Breast epithelium (tissue), 4 donors: ENCODE data around the gene LYPD4. TPM values are rescaled to one million over a fixed set of nuclear protein-coding genes. Genes with fewer than 3 reads are reported as not detected.

Experiments
- DNase-seq, 2 donors: peaks; one replicate each; pipeline ENCODE4 v3.0.0-alpha.2; 2019; ENCODE audit warnings: low spot score in 2 of 2
- H3K27ac ChIP-seq, 2 donors: fragments of 200-600 bp; sonication (generic) in 1 of 2; one replicate each; pipeline ENCODE4 v1.5.1; 2016 to 2019; ENCODE audit warnings: mild to moderate bottlenecking in 1 of 2
- H3K27me3 ChIP-seq, 2 donors: fragments of 200-600 bp; sonication (generic) in 1 of 2; one replicate each; pipeline versions ENCODE4 v1.5.1 to v1.6.0; 2017 to 2019; ENCODE audit warnings: control low read depth in 1 of 2, mild to moderate bottlenecking in 1 of 2
- H3K36me3 ChIP-seq: fragments of 200-600 bp; one replicate; pipeline ENCODE4 v1.5.1; 2019
- H3K4me1 ChIP-seq, 2 donors: fragments of 200-600 bp; sonication (generic); one replicate each; pipeline ENCODE4 v1.5.1; 2016 to 2019; ENCODE audit warnings: control low read depth in 1 of 2
- H3K4me3 ChIP-seq, 3 donors: fragments of 200-600 bp; sonication (generic); 1 replicate in 2 of 3; 2 replicates in 1 of 3; pipeline ENCODE4 v1.5.1; 2016 to 2019; ENCODE audit warnings: mild to moderate bottlenecking in 3 of 3, moderate library complexity in 2 of 3
- H3K9me3 ChIP-seq, 2 donors: fragments of 200-600 bp; sonication (generic) in 1 of 2; one replicate each; pipeline ENCODE4 v1.5.1; 2016 to 2019; ENCODE audit warnings: control low read depth in 1 of 2
- CTCF ChIP-seq, 3 donors: fragments of 450-650 bp; IDR thresholded peaks; one replicate each; pipeline ENCODE4 v1.5.1; 2016 to 2017; ENCODE audit warnings: antibody characterized with exemption in 3 of 3, mild to moderate bottlenecking in 3 of 3, moderate library complexity in 3 of 3
- POLR2A ChIP-seq: fragments of 450-650 bp; IDR thresholded peaks from one replicate; pipeline ENCODE4 v1.6.1; 2016; ENCODE audit warnings: antibody characterized with exemption, mild to moderate bottlenecking, moderate library complexity
- POLR2AphosphoS5 ChIP-seq, 3 donors: sonication (generic); formaldehyde crosslinking; IDR thresholded peaks; one replicate each; pipeline ENCODE4 v1.6.1; 2017; ENCODE audit warnings: antibody characterized with exemption in 3 of 3
- intact Hi-C: fragments of 100-400 bp; cut with DNase I; formaldehyde crosslinking; loops from one replicate; pipeline ENCODE4 v1.15.1; 2023; ENCODE audit warnings: low total_unique reads
- total RNA-seq, 3 donors: library from RNA; depleted of rRNA; stranded (reverse); fragments of >200 nt; gene quantifications; one replicate each; pipeline ENCODE4 v1.1.0, GENCODE V29; 2016

LYPD4 gene
- total RNA-seq, 3 donors from 2014 or later: not detected

GRCh38 chr19:41859618-41860418 lies 15.3 kb upstream of the LYPD4 start, which contains the start of gene RPS19:
Gene RPS19, plus strand, starts transcription at chr19:41860255. Its CDS starts 520 bp downstream, at chr19:41860775.
- H3K27ac ChIP-seq: peak within 1 kb of the TSS; percentile 96 to 99
- peaks cover 12 to 23% of the 10 kb centered on the region in 2 donors for H3K4me1 ChIP-seq
- H3K36me3 ChIP-seq: no peaks in the 10 kb centered on the region
- no peaks in the 10 kb centered on the region for H3K9me3 ChIP-seq
- TF ChIP-seq POLR2A (peak; percentile 54), POLR2AphosphoS5 (IDR thresholded peaks at IDR 0.05) (peak; percentile 92 to 99 (median 94)), CTCF (IDR thresholded peaks at IDR 0.05) (peak; percentile 90 to 96 (median 96))
- no peaks in the 10 kb centered on the region for H3K27me3 ChIP-seq
- DNase-seq: peak; percentile 98
- intact Hi-C loops: no loop called here
- H3K4me3 ChIP-seq: peak within 1 kb of the TSS; percentile 86 to 98 (median 92)

GRCh38 chr19:41859213-41859617 lies 14.7 kb upstream of the LYPD4 start:
- DNase-seq: no peak
- peak overlapping the region; percentile 96 to 99 for H3K27ac ChIP-seq
- intact Hi-C loops: no loop called here
- H3K27me3 ChIP-seq: no peaks in the 10 kb centered on the region
- no peaks in the 10 kb centered on the region for H3K9me3 ChIP-seq
- TF ChIP-seq POLR2AphosphoS5 (IDR thresholded peaks at IDR 0.05) (no peak), CTCF (IDR thresholded peaks at IDR 0.05) (no peak), POLR2A (no peak)
- H3K4me1 ChIP-seq: peaks cover 7 to 23% of the 10 kb centered on the region in 2 donors
- H3K4me3 ChIP-seq: peak overlapping the region; percentile 86 to 98 (median 92)
- H3K36me3 ChIP-seq: no peaks in the 10 kb centered on the region

- H3K4me1 ChIP-seq: no peaks in the 10 kb centered on the region
- H3K9me3 ChIP-seq: no peaks in the 10 kb centered on the region
- H3K4me3 ChIP-seq: no peak overlapping the region
- H3K27me3 ChIP-seq: no peaks in the 10 kb centered on the region
- no peak overlapping the region for H3K27ac ChIP-seq
- intact Hi-C loops: no loop called here
- no peaks in the 10 kb centered on the region for H3K36me3 ChIP-seq
- DNase-seq: no peak
- TF ChIP-seq POLR2AphosphoS5 (IDR thresholded peaks at IDR 0.05) (no peak), CTCF (IDR thresholded peaks at IDR 0.05) (no peak), POLR2A (no peak)
These were observed 9.3 kb upstream of the LYPD4 start for GRCh38 chr19:41853768-41854167.

GRCh38 chr19:41853344-41853743 lies 8.9 kb upstream of the LYPD4 start:
- H3K27me3 ChIP-seq: no peaks in the 10 kb centered on the region
- intact Hi-C loops: no loop called here

More at GRCh38 chr19:41853344-41853743, 8.9 kb upstream of the LYPD4 start:
- H3K27ac ChIP-seq: no peak overlapping the region
- H3K36me3 ChIP-seq: no peaks in the 10 kb centered on the region
- H3K4me3 ChIP-seq: no peak overlapping the region
- TF ChIP-seq POLR2A: no peak
- no peak for TF ChIP-seq POLR2AphosphoS5 (IDR thresholded peaks at IDR 0.05)
- TF ChIP-seq CTCF (IDR thresholded peaks at IDR 0.05): no peak
- no peak for DNase-seq
- no peaks in the 10 kb centered on the region for H3K4me1 ChIP-seq
- H3K9me3 ChIP-seq: no peaks in the 10 kb centered on the region
